OCI-LY7 (cell line): ENCODE results near the gene MEMO1. TPM values are rescaled to one million over a fixed set of nuclear protein-coding genes. Genes with fewer than 3 reads are reported as not detected.

Experiments
- BruUV-seq: library from RNA; stranded (reverse); fragments of 400-500 nt; replicated peaks from 2 replicates; lab custom pipeline; 2021; lab: Mats Ljungman, UMichigan
- CTCF ChIA-PET: fragments of 300-600 bp; sonication (Branson Sonifier 250); formaldehyde crosslinking; loops from one replicate; lab custom pipeline; 2022; ENCODE audit warnings: antibody characterized with exemption; ENCODE audit not compliant: unreplicated experiment; lab: Charles Lee
- POLR2A ChIA-PET: fragments of 300-600 bp; sonication (Branson Sonifier 250); formaldehyde crosslinking; loops from one replicate; lab custom pipeline; 2022; ENCODE audit warnings: antibody characterized with exemption; lab: Charles Lee
- DNase-seq: peaks from one replicate; pipeline ENCODE4 v3.0.0-alpha.2; 2015; ENCODE audit warnings: low spot score
- H2AFZ ChIP-seq: fragments of 200-600 bp; sonication (generic), shearing (Covaris generic); 2 replicates; pipeline ENCODE4 v1.6.1; 2014; ENCODE audit warnings: mild to moderate bottlenecking, antibody characterized with exemption, low read length, moderate library complexity
- H3K27ac ChIP-seq: fragments of 200-600 bp; sonication (generic); 2 replicates; pipeline ENCODE4 v1.5.1; 2014; ENCODE audit warnings: mixed run types, low read depth, mild to moderate bottlenecking, moderate library complexity, low read length, inconsistent platforms; ENCODE audit not compliant: poor library complexity, severe bottlenecking
- H3K36me3 ChIP-seq: fragments of 200-600 bp; sonication (generic); 2 replicates; pipeline ENCODE4 v1.6.1; 2014; ENCODE audit warnings: mild to moderate bottlenecking, antibody characterized with exemption, low read length, moderate library complexity, mixed read lengths; ENCODE audit not compliant: insufficient read depth
- H3K4me1 ChIP-seq: fragments of 200-600 bp; sonication (generic); 2 replicates; pipeline ENCODE4 v1.5.1; 2014; ENCODE audit warnings: mild to moderate bottlenecking, low read length; ENCODE audit not compliant: insufficient read depth, poor library complexity, severe bottlenecking
- H3K4me2 ChIP-seq: fragments of 200-600 bp; sonication (generic); 2 replicates; pipeline ENCODE4 v1.6.1; 2014; ENCODE audit warnings: mild to moderate bottlenecking, low read length
- H3K4me3 ChIP-seq: fragments of 200-600 bp; sonication (generic); 2 replicates; pipeline ENCODE4 v1.5.1; 2014; ENCODE audit warnings: mild to moderate bottlenecking, low read depth, low read length; ENCODE audit not compliant: poor library complexity, severe bottlenecking
- H3K79me2 ChIP-seq: fragments of 200-600 bp; sonication (generic); 2 replicates; pipeline ENCODE4 v1.6.1; 2016; ENCODE audit warnings: low read depth, mild to moderate bottlenecking, low read length, moderate library complexity, mixed read lengths; ENCODE audit not compliant: insufficient read depth
- H3K9me2 ChIP-seq: fragments of 200-600 bp; sonication (generic); 2 replicates; pipeline ENCODE4 v1.6.1; 2016; ENCODE audit warnings: mild to moderate bottlenecking, low read length, mixed read lengths; ENCODE audit not compliant: insufficient read depth
- H3K9me3 ChIP-seq: fragments of 200-600 bp; sonication (generic); 2 replicates; pipeline ENCODE4 v1.6.1; 2014; ENCODE audit warnings: mild to moderate bottlenecking, mixed run types, low read length, mixed read lengths
- H4K20me1 ChIP-seq: fragments of 200-600 bp; sonication (generic); 2 replicates; pipeline ENCODE4 v1.6.1; 2014; ENCODE audit warnings: mild to moderate bottlenecking, antibody characterized with exemption, low read length, moderate library complexity, mixed read lengths; ENCODE audit not compliant: insufficient read depth
- EZH2phosphoT487 ChIP-seq: fragments of 200-600 bp; sonication (generic); IDR thresholded peaks from 2 replicates; pipeline ENCODE4 v1.6.1; 2018; ENCODE audit warnings: low read depth, borderline replicate concordance, mild to moderate bottlenecking, mixed run types, antibody characterized with exemption, low read length, moderate library complexity, mixed read lengths
- intact Hi-C: fragments of 100-400 bp; cut with micrococcal nuclease; formaldehyde crosslinking; loops from one replicate; pipeline ENCODE4 v1.10.0; 2022; ENCODE audit not compliant: unreplicated experiment
- total RNA-seq, 2 experiments: library from RNA; depleted of rRNA in 1 of 2; stranded (reverse); fragments of >200 nt in 1 of 2; shearing (Covaris generic) in 1 of 2; gene quantifications; 2 replicates each; pipeline ENCODE4 v1.2.3, GENCODE V29; 2014 to 2022
- TF ChIP-seq, protein P1 (sequence below): fragments of 200-600 bp; sonication (generic); conservative IDR thresholded peaks from 2 replicates; pipeline ENCODE4 v1.5.1; 2014; ENCODE audit warnings: mild to moderate bottlenecking, antibody characterized with exemption, low read length, moderate library complexity, mixed read lengths

MEMO1 gene
- total RNA-seq, 2 experiments from 2014 or later, result 24.0 to 54.0 TPM

DNA sequence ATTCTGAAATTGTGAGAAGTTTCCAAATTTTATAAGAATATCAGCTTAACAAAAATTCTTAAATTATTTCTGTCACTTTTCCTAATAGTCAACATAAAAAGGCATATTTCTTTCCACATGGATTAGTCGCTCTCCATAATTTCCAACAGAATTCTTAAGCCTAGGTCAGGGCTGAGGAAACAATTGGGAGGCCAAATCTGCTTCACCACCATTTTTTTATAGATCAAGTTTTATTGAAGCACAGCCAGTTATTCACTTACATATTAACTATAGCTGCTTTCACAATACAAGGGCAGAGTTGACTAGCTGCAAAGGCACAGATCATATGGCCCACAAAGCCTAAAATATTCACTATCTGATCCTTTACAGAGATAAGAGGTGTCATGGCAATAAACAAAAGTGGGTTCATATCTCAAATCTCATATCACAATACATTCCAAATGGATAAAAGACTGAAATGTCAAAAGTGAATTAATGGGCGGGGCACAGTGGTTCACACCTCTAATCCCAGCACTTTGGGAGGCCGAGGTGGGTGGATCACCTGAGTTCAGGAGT lies 18.7 kb downstream of the MEMO1 start:
- CTCF ChIA-PET, result no interaction called here
- Histone ChIP-seq H3K4me1 (no peaks in the 10 kb centered on the region), H3K36me3 (peaks cover 4% of the 10 kb centered on the region; the same call in 1 of the 2 replicates), H3K4me2 (no peak overlapping the region), H3K79me2 (peaks cover 98% of the 10 kb centered on the region), H2AFZ (no peak overlapping the region), H3K9me3 (no peaks in the 10 kb centered on the region), H3K9me2 (no peaks in the 10 kb centered on the region), H3K27ac (no peak overlapping the region), H4K20me1 (peaks cover 14% of the 10 kb centered on the region), H3K4me3 (no peak overlapping the region)
- POLR2A ChIA-PET, result interaction anchor here (0.7 to 1.3 kb wide), 3 partner anchors 9 to 82 kb away, joined by 3 to 4 read pairs (median 3); no protein-coding TSS in a partner anchor
- intact Hi-C loops, result no loop called here
- BruUV-seq, result no TSS peak
- DNase-seq, result no peak
- no peak for TF ChIP-seq EZH2phosphoT487
- TF ChIP-seq, protein P1, sequence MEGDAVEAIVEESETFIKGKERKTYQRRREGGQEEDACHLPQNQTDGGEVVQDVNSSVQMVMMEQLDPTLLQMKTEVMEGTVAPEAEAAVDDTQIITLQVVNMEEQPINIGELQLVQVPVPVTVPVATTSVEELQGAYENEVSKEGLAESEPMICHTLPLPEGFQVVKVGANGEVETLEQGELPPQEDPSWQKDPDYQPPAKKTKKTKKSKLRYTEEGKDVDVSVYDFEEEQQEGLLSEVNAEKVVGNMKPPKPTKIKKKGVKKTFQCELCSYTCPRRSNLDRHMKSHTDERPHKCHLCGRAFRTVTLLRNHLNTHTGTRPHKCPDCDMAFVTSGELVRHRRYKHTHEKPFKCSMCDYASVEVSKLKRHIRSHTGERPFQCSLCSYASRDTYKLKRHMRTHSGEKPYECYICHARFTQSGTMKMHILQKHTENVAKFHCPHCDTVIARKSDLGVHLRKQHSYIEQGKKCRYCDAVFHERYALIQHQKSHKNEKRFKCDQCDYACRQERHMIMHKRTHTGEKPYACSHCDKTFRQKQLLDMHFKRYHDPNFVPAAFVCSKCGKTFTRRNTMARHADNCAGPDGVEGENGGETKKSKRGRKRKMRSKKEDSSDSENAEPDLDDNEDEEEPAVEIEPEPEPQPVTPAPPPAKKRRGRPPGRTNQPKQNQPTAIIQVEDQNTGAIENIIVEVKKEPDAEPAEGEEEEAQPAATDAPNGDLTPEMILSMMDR, result no peak

DNA sequence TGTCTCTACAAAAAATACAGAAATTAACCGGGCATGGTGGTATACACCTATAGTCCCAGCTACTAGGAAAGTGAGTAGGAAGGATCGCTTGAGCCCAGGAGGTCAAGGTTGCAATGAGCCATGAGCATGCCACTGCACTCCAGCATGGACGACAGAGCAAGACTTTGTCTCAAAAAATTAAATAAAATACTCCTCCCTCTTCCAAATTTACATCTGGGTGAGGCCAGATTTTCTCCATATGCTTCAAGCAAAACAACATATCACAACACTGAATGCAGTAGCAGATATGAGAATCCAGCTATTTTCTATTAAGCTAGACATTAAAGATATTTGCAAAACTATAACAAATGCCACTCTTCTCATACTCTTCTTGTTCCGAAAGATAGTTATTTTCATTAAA lies 20.9 kb downstream of the MEMO1 start:
- no peak overlapping the region for H3K4me3 ChIP-seq
- no peaks in the 10 kb centered on the region for H3K9me3 ChIP-seq
- H3K9me2 ChIP-seq, result no peaks in the 10 kb centered on the region
- H4K20me1 ChIP-seq, result peaks cover 10% of the 10 kb centered on the region
- no peak for DNase-seq
- H3K36me3 ChIP-seq, result no peaks in the 10 kb centered on the region; the same call in 1 of the 2 replicates
- no peaks in the 10 kb centered on the region for H3K4me1 ChIP-seq
- intact Hi-C loops, result no loop called here
- CTCF ChIA-PET, result no interaction called here
- peaks cover 98% of the 10 kb centered on the region for H3K79me2 ChIP-seq
- no TSS peak for BruUV-seq
- TF ChIP-seq, protein P1, result no peak
- TF ChIP-seq EZH2phosphoT487, result no peak
- POLR2A ChIA-PET, result interaction anchor here (0.9 to 1.1 kb wide), 2 partner anchors 73 to 78 kb away, joined by 3 to 4 read pairs; no protein-coding TSS in a partner anchor
- no peak overlapping the region for H3K27ac ChIP-seq
- no peak overlapping the region for H2AFZ ChIP-seq
- H3K4me2 ChIP-seq, result no peak overlapping the region
